HepG2 (cell line): ENCODE results near the gene PTCRA.

Experiments used
- CTCF ChIP-seq: sonication (generic); formaldehyde crosslinking; IDR thresholded peaks from 2 replicates; pipeline ENCODE4 v1.5.0; 2020; ENCODE audit warnings: mild to moderate bottlenecking, missing genetic modification reagents, moderate library complexity
- ELF4 ChIP-seq: sonication (generic); formaldehyde crosslinking; IDR thresholded peaks from 2 replicates; pipeline ENCODE4 v1.5.0; 2020; ENCODE audit warnings: missing genetic modification reagents, mild to moderate bottlenecking, moderate library complexity, borderline replicate concordance
- HBP1 ChIP-seq: IDR thresholded peaks from 2 replicates; pipeline ENCODE4 v1.6.1; 2016; ENCODE audit warnings: low read depth, control low read depth
- PAWR ChIP-seq: sonication (generic); formaldehyde crosslinking; IDR thresholded peaks from 2 replicates; pipeline ENCODE4 v1.4.0; 2020; ENCODE audit warnings: missing genetic modification reagents, mild to moderate bottlenecking, borderline replicate concordance
- SP2 ChIP-seq: sonication (generic); formaldehyde crosslinking; IDR thresholded peaks from 2 replicates; pipeline ENCODE4 v1.5.1; 2020; ENCODE audit warnings: mild to moderate bottlenecking, missing genetic modification reagents
- ZNF24 ChIP-seq: fragments of 450-650 bp; IDR thresholded peaks from 2 replicates; pipeline ENCODE4 v1.6.1; 2017; ENCODE audit warnings: antibody characterized with exemption, mild to moderate bottlenecking

GRCh38 chr6:42891199-42891722 lies 24.6 kb upstream of the PTCRA start:
- TF ChIP-seq PAWR (no peak), ELF4 (CRISPR knock-in tag) (no peak), SP2 (CRISPR knock-in tag) (no peak), HBP1 (CRISPR knock-in tag) (no peak), CTCF (CRISPR knock-in tag) (no peak), ZNF24 (no peak)
